ENCODE measurements around the gene AMPH. TPM values are rescaled to one million over a fixed set of nuclear protein-coding genes. Genes with fewer than 3 reads are reported as not detected.
"Not testable (repeated sequence)": the region's sequence is repeated elsewhere in the genome, so short reads cannot be mapped to it uniquely, and the experiment has no call there.

AMPH gene
- total RNA-seq, 5 donors from 2014 or later (not counting 1 experiment from before 2014, with no cell fraction given), result not detected

GRCh38 chr7:38341172-38341705, 289.9 kb downstream of the AMPH start:
- H3K4me3 ChIP-seq (ENCODE audit: control insufficient read depth in 1 of 2, extremely low read depth in 1 of 2, low read length in 1 of 2), result peak overlapping the region; percentile 10 to 40
- H3K27me3 Mint-ChIP-seq; H3K27me3 ChIP-seq (replicated peaks in 1 of 2; ENCODE audit: control insufficient read depth in 2 of 2, extremely low read depth in 1 of 2, insufficient read depth in 2 of 2, low read length in 1 of 2); H3K9me3 ChIP-seq; POLR2A ChIA-PET; H3K36me3 ChIP-seq (ENCODE audit: control insufficient read depth in 2 of 2, extremely low read depth in 1 of 2, insufficient read depth in 1 of 2, low read length in 1 of 2); DNase-seq; H3K36me3 Mint-ChIP-seq; H3K9me3 Mint-ChIP-seq: not testable (repeated sequence)
- H3K4me1 ChIP-seq (ENCODE audit: control insufficient read depth in 1 of 2, extremely low read depth in 1 of 2, insufficient read depth in 2 of 2, low read length in 2 of 2), result peaks cover 22 to 39% of the 10 kb centered on the region in 2 experiments
- Mint-ChIP-seq H3K27ac (peak overlapping the region; percentile 90 to 97), H3K4me1 (peaks cover 54 to 63% (median 59%) of the 10 kb centered on the region in 3 donors), H3K4me3 (peak overlapping the region; percentile 43 to 57 (median 52))
- peak in 1 of 4 experiments; percentile 17 for ATAC-seq (replicated peaks in 1 of 4)
- CTCF ChIA-PET, result interaction anchor here (0.6 to 2.8 kb wide), 9 partner anchors 10 to 126 kb away, joined by 3 to 9 read pairs (median 3); no protein-coding TSS in a partner anchor
- H3K27ac ChIP-seq (ENCODE audit: low read length), result peak overlapping the region; percentile 63
- no CpG with 5 or more reads among the region's 2 CpGs for WGBS (ENCODE audit: insufficient coverage)

- Mint-ChIP-seq H3K36me3 (no peaks in the 10 kb centered on the region), H3K27ac (peak overlapping the region; percentile 90 to 97), H3K27me3 (no peaks in the 10 kb centered on the region), H3K4me3 (peak overlapping the region in 2 of 3 donors; percentile 31 to 57), H3K9me3 (no peaks in the 10 kb centered on the region), H3K4me1 (peaks cover 54 to 63% (median 63%) of the 10 kb centered on the region in 3 donors)
- H3K36me3 ChIP-seq (ENCODE audit: control insufficient read depth in 2 of 2, extremely low read depth in 1 of 2, insufficient read depth in 1 of 2, low read length in 1 of 2), result no peaks in the 10 kb centered on the region
- WGBS (ENCODE audit: insufficient coverage), result 0% methylated on average over 1 of the region's 4 CpGs
- no peaks in the 10 kb centered on the region for H3K9me3 ChIP-seq
- CTCF ChIA-PET, result interaction anchor here (0.5 to 2.8 kb wide), 17 partner anchors 9 to 230 kb away, joined by 3 to 10 read pairs (median 4); partner anchors contain the start of gene TARP (in 1 of the 2)
- H3K27ac ChIP-seq (ENCODE audit: low read length), result peak overlapping the region; percentile 63
- POLR2A ChIA-PET, result interaction anchor here in 1 of 2 donors (0.6 kb wide), 1 partner anchor 21 kb away, joined by 6 read pairs; no protein-coding TSS in a partner anchor
- ATAC-seq (replicated peaks in 1 of 4) (peak; percentile 59 to 75 (median 74)), DNase-seq (peak in 1 of 35 experiments; percentile 44)
- H3K4me3 ChIP-seq (ENCODE audit: control insufficient read depth in 1 of 2, extremely low read depth in 1 of 2, low read length in 1 of 2), result no peak overlapping the region
- peaks cover 20 to 43% of the 10 kb centered on the region in 2 experiments for H3K4me1 ChIP-seq (ENCODE audit: control insufficient read depth in 1 of 2, extremely low read depth in 1 of 2, insufficient read depth in 2 of 2, low read length in 2 of 2)
- H3K27me3 ChIP-seq (replicated peaks in 1 of 2; ENCODE audit: control insufficient read depth in 2 of 2, extremely low read depth in 1 of 2, insufficient read depth in 2 of 2, low read length in 1 of 2), result no peaks in the 10 kb centered on the region
Observed at GRCh38 chr7:38339953-38340819, 291.0 kb downstream of the AMPH start.

GRCh38 chr7:38336148-38336515, 295.0 kb downstream of the AMPH start:
- DNase-seq; ATAC-seq (replicated peaks in 1 of 4); H3K36me3 Mint-ChIP-seq; H3K27me3 Mint-ChIP-seq; H3K27me3 ChIP-seq (replicated peaks in 1 of 2; ENCODE audit: control insufficient read depth in 2 of 2, extremely low read depth in 1 of 2, insufficient read depth in 2 of 2, low read length in 1 of 2); H3K36me3 ChIP-seq (ENCODE audit: control insufficient read depth in 2 of 2, extremely low read depth in 1 of 2, insufficient read depth in 1 of 2, low read length in 1 of 2); H3K9me3 Mint-ChIP-seq; H3K9me3 ChIP-seq: not testable (repeated sequence)
- H3K4me1 ChIP-seq (ENCODE audit: control insufficient read depth in 1 of 2, extremely low read depth in 1 of 2, insufficient read depth in 2 of 2, low read length in 2 of 2), result peaks cover 16 to 25% of the 10 kb centered on the region in 2 experiments
- ChIA-PET POLR2A (interaction anchor here (0.6 to 1.1 kb wide), 3 partner anchors 9 to 155 kb away, joined by 3 to 4 read pairs (median 3); no protein-coding TSS in a partner anchor), CTCF (interaction anchor here (0.6 to 4.8 kb wide), 53 partner anchors 9 to 227 kb away, joined by 3 to 173 read pairs (median 6); partner anchors contain the start of genes STARD3NL (in 1 of the 2) and TARP (in 1 of the 2))
- Mint-ChIP-seq H3K27ac (peak overlapping the region; percentile 87 to 95), H3K4me3 (peak overlapping the region; percentile 75 to 83 (median 80)), H3K4me1 (peaks cover 43 to 58% (median 50%) of the 10 kb centered on the region in 3 donors)
- peak overlapping the region; percentile 57 for H3K27ac ChIP-seq (ENCODE audit: low read length)
- WGBS (ENCODE audit: insufficient coverage), result 58% methylated on average over 4 of the region's 9 CpGs
- peak overlapping the region in 1 of 2 donors; percentile 38 for H3K4me3 ChIP-seq (ENCODE audit: control insufficient read depth in 1 of 2, extremely low read depth in 1 of 2, low read length in 1 of 2)

GRCh38 chr7:38335492-38336147, 295.6 kb downstream of the AMPH start:
- 27% methylated on average over 3 of the region's 8 CpGs for WGBS (ENCODE audit: insufficient coverage)
- H3K27ac ChIP-seq (ENCODE audit: low read length), result peak overlapping the region; percentile 57
- H3K27me3 ChIP-seq (replicated peaks in 1 of 2; ENCODE audit: control insufficient read depth in 2 of 2, extremely low read depth in 1 of 2, insufficient read depth in 2 of 2, low read length in 1 of 2), result no peaks in the 10 kb centered on the region
- no peaks in the 10 kb centered on the region for H3K9me3 Mint-ChIP-seq
- ChIA-PET CTCF (interaction anchor here (0.5 to 4.8 kb wide), 60 partner anchors 9 to 1647 kb away, joined by 3 to 173 read pairs (median 6); partner anchors contain the start of genes ELMO1 (in 1 of the 2), STARD3NL (in 1 of the 2) and TARP (in 1 of the 2)), POLR2A (interaction anchor here (0.5 to 1.1 kb wide), 4 partner anchors 9 to 154 kb away, joined by 3 to 5 read pairs (median 4); no protein-coding TSS in a partner anchor)
- H3K36me3 ChIP-seq (ENCODE audit: control insufficient read depth in 2 of 2, extremely low read depth in 1 of 2, insufficient read depth in 1 of 2, low read length in 1 of 2), result no peaks in the 10 kb centered on the region
- peak overlapping the region in 1 of 2 donors; percentile 38 for H3K4me3 ChIP-seq (ENCODE audit: control insufficient read depth in 1 of 2, extremely low read depth in 1 of 2, low read length in 1 of 2)
- peak overlapping the region; percentile 87 to 95 for H3K27ac Mint-ChIP-seq
- peak overlapping the region; percentile 75 to 83 (median 80) for H3K4me3 Mint-ChIP-seq
- peak; percentile 79 to 91 (median 84) for ATAC-seq (replicated peaks in 1 of 4)
- peaks cover 42 to 57% (median 50%) of the 10 kb centered on the region in 3 donors for H3K4me1 Mint-ChIP-seq
- no peaks in the 10 kb centered on the region for H3K27me3 Mint-ChIP-seq
- H3K9me3 ChIP-seq, result no peaks in the 10 kb centered on the region
- no peaks in the 10 kb centered on the region for H3K36me3 Mint-ChIP-seq
- DNase-seq, result peak in 34 of 35 experiments; percentile 59 to 87 (median 74)
- H3K4me1 ChIP-seq (ENCODE audit: control insufficient read depth in 1 of 2, extremely low read depth in 1 of 2, insufficient read depth in 2 of 2, low read length in 2 of 2), result peaks cover 15 to 25% of the 10 kb centered on the region in 2 experiments

- WGBS (ENCODE audit: insufficient coverage), result no CpG with 5 or more reads among the region's 2 CpGs
- ATAC-seq (replicated peaks in 1 of 4) (no peak), DNase-seq (no peak)
- Mint-ChIP-seq H3K27me3 (no peaks in the 10 kb centered on the region), H3K9me3 (no peaks in the 10 kb centered on the region), H3K4me3 (peak overlapping the region; percentile 75 to 83 (median 80)), H3K27ac (peak overlapping the region; percentile 87 to 95), H3K4me1 (peaks cover 42 to 57% (median 50%) of the 10 kb centered on the region in 3 donors), H3K36me3 (no peaks in the 10 kb centered on the region)
- no peaks in the 10 kb centered on the region for H3K9me3 ChIP-seq
- H3K4me3 ChIP-seq (ENCODE audit: control insufficient read depth in 1 of 2, extremely low read depth in 1 of 2, low read length in 1 of 2), result peak overlapping the region in 1 of 2 donors; percentile 38
- ChIA-PET CTCF (interaction anchor here (0.5 to 4.8 kb wide), 50 partner anchors 8 to 1646 kb away, joined by 3 to 173 read pairs (median 6); partner anchors contain the start of genes ELMO1 (in 1 of the 2), STARD3NL (in 1 of the 2) and TARP (in 1 of the 2)), POLR2A (interaction anchor here (0.5 to 1.1 kb wide), 2 partner anchors 36 to 74 kb away, joined by 4 to 5 read pairs; no protein-coding TSS in a partner anchor)
- H3K36me3 ChIP-seq (ENCODE audit: control insufficient read depth in 2 of 2, extremely low read depth in 1 of 2, insufficient read depth in 1 of 2, low read length in 1 of 2), result no peaks in the 10 kb centered on the region
- H3K4me1 ChIP-seq (ENCODE audit: control insufficient read depth in 1 of 2, extremely low read depth in 1 of 2, insufficient read depth in 2 of 2, low read length in 2 of 2), result peaks cover 13 to 24% of the 10 kb centered on the region in 2 experiments
- H3K27me3 ChIP-seq (replicated peaks in 1 of 2; ENCODE audit: control insufficient read depth in 2 of 2, extremely low read depth in 1 of 2, insufficient read depth in 2 of 2, low read length in 1 of 2), result no peaks in the 10 kb centered on the region
- peak overlapping the region; percentile 8 for H3K27ac ChIP-seq (ENCODE audit: low read length)
Observed at GRCh38 chr7:38335128-38335491, 296.1 kb downstream of the AMPH start.
